CD4-positive, CD25-positive, alpha-beta regulatory T cell (primary cell): ENCODE data around the gene PDE6A. TPM values are rescaled to one million over a fixed set of nuclear protein-coding genes. Genes with fewer than 3 reads are reported as not detected.
A peak's percentile ranks its signal among the peaks of the same experiment; 100 is the strongest.

Source experiments
- ATAC-seq, 2 donors: fragments of 150-1000 bp; cut with Tn5 transposase; one replicate each; pipeline ENCODE4 v1.10.0; 2021; ENCODE audit warnings: low read depth in 2 of 2, moderate number of reproducible peaks in 2 of 2, moderate library complexity in 1 of 2
- DNase-seq, 3 donors: peaks; one replicate each; pipeline versions ENCODE4 v3.0.0 to v3.0.0-alpha.2; 2012 to 2022; ENCODE audit warnings: mixed read lengths in 1 of 3
- H3K27ac ChIP-seq: one replicate; pipeline ENCODE4 v1.7.0; 2013; ENCODE audit warnings: mild to moderate bottlenecking, low read length; ENCODE audit not compliant: insufficient read depth, poor library complexity, severe bottlenecking
- H3K27me3 ChIP-seq: one replicate; pipeline ENCODE4 v1.7.0; 2013; ENCODE audit warnings: low read length; ENCODE audit not compliant: control insufficient read depth, insufficient read depth
- H3K36me3 ChIP-seq: one replicate; pipeline ENCODE4 v1.7.0; 2013; ENCODE audit warnings: mild to moderate bottlenecking, low read length, moderate library complexity; ENCODE audit not compliant: control insufficient read depth, insufficient read depth
- H3K4me1 ChIP-seq: 2 replicates; pipeline ENCODE4 v1.7.0; 2013; ENCODE audit warnings: mild to moderate bottlenecking, low read length; ENCODE audit not compliant: insufficient read depth, control insufficient read depth, poor library complexity, severe bottlenecking
- H3K4me3 ChIP-seq: one replicate; pipeline ENCODE4 v1.7.0; 2013; ENCODE audit warnings: low read depth, mild to moderate bottlenecking, low read length, moderate library complexity
- H3K9me3 ChIP-seq, 2 experiments: 1 replicate in 1 of 2; 2 replicates in 1 of 2; pipeline ENCODE4 v1.7.0; 2013; ENCODE audit warnings: low read length in 2 of 2, mild to moderate bottlenecking in 1 of 2, moderate library complexity in 1 of 2; ENCODE audit not compliant: control insufficient read depth in 2 of 2
- H3K27ac Mint-ChIP-seq, 3 donors: one replicate each; pipeline ENCODE4 v1.8.0; 2020 to 2022; ENCODE audit warnings: mild to moderate bottlenecking in 3 of 3, mixed read lengths in 3 of 3, moderate library complexity in 2 of 3
- H3K27me3 Mint-ChIP-seq: one replicate; pipeline ENCODE4 v1.8.0; 2022; ENCODE audit warnings: mild to moderate bottlenecking, mixed read lengths
- H3K36me3 Mint-ChIP-seq: one replicate; pipeline ENCODE4 v1.8.0; 2020; ENCODE audit warnings: mixed read lengths
- H3K4me1 Mint-ChIP-seq, 4 donors: one replicate each; pipeline ENCODE4 v1.8.0; 2020 to 2022; ENCODE audit warnings: mixed read lengths in 4 of 4, mild to moderate bottlenecking in 1 of 4
- H3K4me3 Mint-ChIP-seq, 4 donors: one replicate each; pipeline ENCODE4 v1.8.0; 2020 to 2022; ENCODE audit warnings: mild to moderate bottlenecking in 4 of 4, mixed read lengths in 4 of 4, moderate library complexity in 3 of 4
- H3K9me3 Mint-ChIP-seq, 7 donors: one replicate each; pipeline ENCODE4 v1.8.0; 2020 to 2022; ENCODE audit warnings: mixed read lengths in 7 of 7, mild to moderate bottlenecking in 3 of 7, moderate library complexity in 2 of 7
- polyA plus RNA-seq, 4 donors: library from polyadenylated mRNA; unstranded; fragments of 300-500 nt; fragmentation: Illumina TruSeq; gene quantifications; one replicate each; pipeline ENCODE4 v1.2.3, GENCODE V29; 2021
- total RNA-seq: library from RNA; stranded (reverse); gene quantifications from one replicate; pipeline ENCODE4 v1.2.3, GENCODE V29; 2022

PDE6A gene
- total RNA-seq, result not detected
- not detected for polyA plus RNA-seq

GRCh38 chr5:149944666-149945065 lies at the start of gene PDE6A:
Gene PDE6A (minus strand): TSS chr5:149944793. CDS start chr5:149944673, 120 bp downstream.
- Mint-ChIP-seq H3K27ac (no peak within 1 kb of the TSS), H3K4me3 (no peak within 1 kb of the TSS), H3K9me3 (no peaks in the 10 kb centered on the region), H3K36me3 (no peaks in the 10 kb centered on the region), H3K27me3 (peaks cover 12% of the 10 kb centered on the region), H3K4me1 (no peaks in the 10 kb centered on the region)
- DNase-seq, result no peak
- Histone ChIP-seq H3K9me3 (no peaks in the 10 kb centered on the region), H3K36me3 (no peaks in the 10 kb centered on the region), H3K27me3 (peaks cover 5% of the 10 kb centered on the region), H3K4me1 (no peaks in the 10 kb centered on the region), H3K27ac (no peak within 1 kb of the TSS), H3K4me3 (no peak within 1 kb of the TSS)
- no peak for ATAC-seq

- Histone ChIP-seq H3K36me3 (no peaks in the 10 kb centered on the region), H3K4me1 (no peaks in the 10 kb centered on the region)
- peak overlapping the region in 2 of 3 donors; percentile 0 to 11 for H3K27ac Mint-ChIP-seq
These were observed 48.9 kb upstream of the PDE6A start for GRCh38 chr5:149993471-149993870.

GRCh38 chr5:149990518-149991376 lies 46.2 kb upstream of the PDE6A start:
- no peak overlapping the region for H3K27ac Mint-ChIP-seq
- no peak overlapping the region for H3K27ac ChIP-seq
- ATAC-seq, result peak; percentile 84 to 94
- no peaks in the 10 kb centered on the region for H3K36me3 ChIP-seq
- H3K4me3 Mint-ChIP-seq, result no peak overlapping the region
- H3K4me1 ChIP-seq, result no peaks in the 10 kb centered on the region
- no peak overlapping the region for H3K4me3 ChIP-seq
- H3K27me3 Mint-ChIP-seq, result no peaks in the 10 kb centered on the region
- no peaks in the 10 kb centered on the region for H3K9me3 Mint-ChIP-seq
- H3K27me3 ChIP-seq, result no peaks in the 10 kb centered on the region
- peaks cover 4% of the 10 kb centered on the region for H3K36me3 Mint-ChIP-seq
- H3K9me3 ChIP-seq, result no peaks in the 10 kb centered on the region
- peak; percentile 49 to 81 (median 64) for DNase-seq
- peaks cover 0 to 4% (median under 1%) of the 10 kb centered on the region in 4 donors for H3K4me1 Mint-ChIP-seq

More at GRCh38 chr5:149993471-149993870, 48.9 kb upstream of the PDE6A start:
- H3K9me3 Mint-ChIP-seq, result no peaks in the 10 kb centered on the region
- no peak for ATAC-seq
- no peaks in the 10 kb centered on the region for H3K27me3 Mint-ChIP-seq
- peaks cover 10% of the 10 kb centered on the region for H3K36me3 Mint-ChIP-seq
- Histone ChIP-seq H3K27ac (no peak overlapping the region), H3K9me3 (no peaks in the 10 kb centered on the region), H3K27me3 (no peaks in the 10 kb centered on the region), H3K4me3 (no peak overlapping the region)
- peaks cover 0 to 6% (median 1%) of the 10 kb centered on the region in 4 donors for H3K4me1 Mint-ChIP-seq
- peak overlapping the region in 1 of 4 donors; percentile 72 for H3K4me3 Mint-ChIP-seq
- no peak for DNase-seq

GRCh38 chr5:149988126-149988525 lies 43.5 kb upstream of the PDE6A start:
- DNase-seq (no peak), ATAC-seq (no peak)
- H3K27me3 ChIP-seq, result no peaks in the 10 kb centered on the region
- Mint-ChIP-seq H3K4me1 (peaks cover 0 to 4% (median under 1%) of the 10 kb centered on the region in 4 donors), H3K36me3 (no peaks in the 10 kb centered on the region), H3K27ac (no peak overlapping the region), H3K27me3 (no peaks in the 10 kb centered on the region), H3K4me3 (no peak overlapping the region), H3K9me3 (no peaks in the 10 kb centered on the region)
- H3K36me3 ChIP-seq, result no peaks in the 10 kb centered on the region
- no peak overlapping the region for H3K4me3 ChIP-seq
- no peaks in the 10 kb centered on the region for H3K4me1 ChIP-seq
- no peak overlapping the region for H3K27ac ChIP-seq
- no peaks in the 10 kb centered on the region for H3K9me3 ChIP-seq

- no peak overlapping the region for H3K27ac ChIP-seq
- Mint-ChIP-seq H3K9me3 (no peaks in the 10 kb centered on the region), H3K27me3 (no peaks in the 10 kb centered on the region), H3K36me3 (peaks cover 26% of the 10 kb centered on the region), H3K27ac (no peak overlapping the region), H3K4me1 (peaks cover 0 to 2% (median 0%) of the 10 kb centered on the region in 4 donors), H3K4me3 (no peak overlapping the region)
- no peaks in the 10 kb centered on the region for H3K4me1 ChIP-seq
- no peak overlapping the region for H3K4me3 ChIP-seq
- ATAC-seq, result no peak
- no peaks in the 10 kb centered on the region for H3K9me3 ChIP-seq
- H3K36me3 ChIP-seq, result peaks cover 22% of the 10 kb centered on the region
- no peaks in the 10 kb centered on the region for H3K27me3 ChIP-seq
- DNase-seq, result no peak
These were observed 37.9 kb upstream of the PDE6A start for GRCh38 chr5:149982505-149982904.

- Mint-ChIP-seq H3K27me3 (no peaks in the 10 kb centered on the region), H3K9me3 (no peaks in the 10 kb centered on the region), H3K4me1 (peaks cover 0 to 5% (median 1%) of the 10 kb centered on the region in 4 donors), H3K27ac (no peak overlapping the region), H3K4me3 (no peak overlapping the region), H3K36me3 (peaks cover 29% of the 10 kb centered on the region)
- ATAC-seq (no peak), DNase-seq (no peak)
- peaks cover 22% of the 10 kb centered on the region for H3K36me3 ChIP-seq
- H3K9me3 ChIP-seq, result no peaks in the 10 kb centered on the region
- H3K4me3 ChIP-seq, result no peak overlapping the region
- H3K27me3 ChIP-seq, result no peaks in the 10 kb centered on the region
- H3K27ac ChIP-seq, result no peak overlapping the region
- no peaks in the 10 kb centered on the region for H3K4me1 ChIP-seq
These were observed 36.6 kb upstream of the PDE6A start for GRCh38 chr5:149981206-149981605.

- H3K27ac Mint-ChIP-seq, result no peak overlapping the region
- peaks cover 0 to 6% (median 5%) of the 10 kb centered on the region in 4 donors for H3K4me1 Mint-ChIP-seq
- H3K27me3 Mint-ChIP-seq, result no peaks in the 10 kb centered on the region
- DNase-seq (no peak), ATAC-seq (no peak)
- H3K9me3 Mint-ChIP-seq, result no peaks in the 10 kb centered on the region
- H3K4me1 ChIP-seq, result no peaks in the 10 kb centered on the region
- H3K4me3 ChIP-seq, result no peak overlapping the region
- H3K27ac ChIP-seq, result no peak overlapping the region
- no peaks in the 10 kb centered on the region for H3K9me3 ChIP-seq
- no peaks in the 10 kb centered on the region for H3K27me3 ChIP-seq
- H3K36me3 Mint-ChIP-seq, result peaks cover 29% of the 10 kb centered on the region
- H3K36me3 ChIP-seq, result peaks cover 22% of the 10 kb centered on the region
- H3K4me3 Mint-ChIP-seq, result no peak overlapping the region
These were observed 35.3 kb upstream of the PDE6A start for GRCh38 chr5:149979896-149980295.

GRCh38 chr5:149975409-149975808 lies 30.8 kb upstream of the PDE6A start:
- no peak overlapping the region for H3K4me3 Mint-ChIP-seq
- Histone ChIP-seq H3K27ac (no peak overlapping the region), H3K27me3 (no peaks in the 10 kb centered on the region), H3K4me1 (no peaks in the 10 kb centered on the region), H3K36me3 (peaks cover 21% of the 10 kb centered on the region), H3K9me3 (no peaks in the 10 kb centered on the region), H3K4me3 (no peak overlapping the region)
- ATAC-seq (no peak), DNase-seq (no peak)
- no peak overlapping the region for H3K27ac Mint-ChIP-seq
- H3K4me1 Mint-ChIP-seq, result peaks cover 15 to 16% (median 16%) of the 10 kb centered on the region in 4 donors
- peaks cover 23% of the 10 kb centered on the region for H3K36me3 Mint-ChIP-seq
- H3K9me3 Mint-ChIP-seq, result no peaks in the 10 kb centered on the region
- no peaks in the 10 kb centered on the region for H3K27me3 Mint-ChIP-seq
